Left renal pelvis (tissue), 4 donors: ENCODE data around the gene RELT. TPM values are rescaled to one million over a fixed set of nuclear protein-coding genes. Genes with fewer than 3 reads are reported as not detected.

Experiments
- DNase-seq, 4 donors: peaks; one replicate each; pipeline ENCODE4 v3.0.0-alpha.2; 2013; ENCODE audit warnings: low read depth in 4 of 4, low spot score in 3 of 4
- polyA plus RNA-seq, 4 donors: library from polyadenylated mRNA; unstranded; fragments of 120-200 nt; gene quantifications; one replicate each; pipeline ENCODE4 v1.2.1, GENCODE V29; 2013; ENCODE audit not compliant: insufficient read length in 4 of 4

RELT gene
- polyA plus RNA-seq, 4 donors = 2.2 to 4.9 (median 2.8) TPM

- no peak for DNase-seq
Observed at GRCh38 chr11:73401217-73401923, 25.2 kb downstream of the RELT start.

- no peak for DNase-seq
Observed at GRCh38 chr11:73401924-73402833, 26.0 kb downstream of the RELT start.

DNA sequence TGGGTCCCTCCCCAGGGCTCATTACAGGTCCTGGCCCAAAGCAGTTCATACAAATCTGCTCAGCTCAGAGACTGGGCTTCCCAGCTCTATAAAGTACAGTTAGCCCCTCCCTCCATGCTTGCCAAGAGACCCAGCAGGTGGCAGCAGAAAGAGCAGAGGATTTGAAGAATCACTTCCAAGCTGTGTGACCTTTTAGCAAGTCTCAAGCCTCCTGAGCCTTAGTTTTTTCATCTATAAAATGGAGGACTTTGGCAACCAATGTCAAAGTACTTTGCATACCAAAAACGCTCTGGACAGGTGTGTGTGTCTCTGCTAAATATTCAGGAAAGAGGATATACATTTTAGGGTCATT lies 26.6 kb downstream of the RELT start:
- DNase-seq = no peak

- DNase-seq = no peak
Observed at GRCh38 chr11:73403541-73403940, 27.3 kb downstream of the RELT start.

- peak in 1 of 4 donors; percentile 50 for DNase-seq
Observed at GRCh38 chr11:73404048-73404447, 27.8 kb downstream of the RELT start.

DNA sequence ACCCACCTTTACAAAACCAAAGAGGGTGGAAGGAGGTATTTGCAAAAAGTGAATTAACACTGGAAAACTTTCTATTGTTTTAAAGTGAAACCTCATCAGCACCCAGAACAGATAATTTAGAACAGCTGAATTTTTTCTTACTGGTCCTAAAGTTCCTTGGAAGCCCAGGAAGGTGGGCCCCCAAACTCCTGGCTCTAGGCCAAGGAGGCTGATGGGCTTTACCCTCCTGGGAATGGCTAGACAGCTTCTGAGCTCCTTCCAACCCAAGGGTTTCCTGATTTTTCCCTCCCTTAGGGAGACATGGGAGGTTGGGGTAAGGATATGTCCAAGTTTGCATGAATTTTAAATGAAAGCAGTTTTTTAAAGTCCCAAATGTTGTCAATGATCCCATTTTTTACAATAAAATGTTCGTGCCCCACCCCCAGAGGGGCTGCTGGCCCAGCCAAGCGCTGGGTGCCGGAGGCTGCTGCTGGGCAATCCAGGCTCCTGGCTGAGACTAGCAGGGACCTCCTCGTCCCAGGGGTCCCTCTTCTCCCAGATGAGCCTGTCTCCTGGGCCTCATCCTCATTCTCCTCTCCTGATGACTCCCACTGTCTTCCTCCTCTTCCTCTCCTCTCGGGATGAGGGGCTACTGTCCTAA lies 28.4 kb downstream of the RELT start:
- no peak for DNase-seq

GRCh38 chr11:73405146-73405510 lies 28.9 kb downstream of the RELT start:
- DNase-seq = no peak

GRCh38 chr11:73406131-73406530 lies 29.9 kb downstream of the RELT start:
- no peak for DNase-seq

GRCh38 chr11:73406619-73407018 lies 30.4 kb downstream of the RELT start:
- no peak for DNase-seq

GRCh38 chr11:73409431-73409830 lies 33.2 kb downstream of the RELT start:
- no peak for DNase-seq

DNA sequence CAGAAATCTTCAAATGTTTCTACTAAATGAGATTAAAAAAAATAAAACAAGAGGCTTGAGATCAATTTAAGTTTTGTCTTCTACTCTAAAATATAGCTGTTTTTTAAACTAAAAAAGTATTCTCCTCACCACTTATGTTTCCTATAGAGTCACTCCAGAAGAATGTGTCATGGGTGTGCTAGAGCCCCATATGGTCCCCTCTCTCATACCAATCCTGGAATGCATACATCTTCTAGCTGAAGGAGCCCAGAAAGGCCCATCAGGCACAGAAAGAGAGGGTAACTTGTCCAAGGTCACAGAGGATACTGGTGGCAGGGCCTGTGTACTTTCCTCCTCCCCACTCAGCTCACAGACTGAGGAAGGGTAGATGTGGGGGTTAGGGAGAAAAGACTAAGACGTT lies 34.4 kb downstream of the RELT start:
- DNase-seq = no peak

- no peak for DNase-seq
Observed at GRCh38 chr11:73411031-73411430, 34.8 kb downstream of the RELT start.

DNA sequence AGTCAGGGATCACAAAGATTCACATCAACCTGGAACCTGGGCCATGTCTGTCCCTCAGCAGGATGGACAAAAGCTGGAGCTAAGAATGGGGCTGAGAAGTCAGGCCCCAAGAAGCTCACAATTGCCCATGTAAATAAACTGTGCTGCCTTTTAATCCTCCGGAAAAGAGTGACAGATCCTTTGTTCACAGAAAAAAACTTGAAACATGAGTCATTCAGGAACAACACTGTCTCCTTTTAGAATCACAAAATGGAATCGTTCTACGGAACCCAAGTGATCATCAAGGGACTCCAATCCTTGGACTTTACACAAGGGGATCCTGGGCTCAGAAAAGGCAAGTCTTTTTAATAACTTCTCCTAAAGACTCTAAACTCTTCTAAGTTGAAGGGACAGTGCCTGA lies 36.1 kb downstream of the RELT start:
- DNase-seq = no peak

DNA sequence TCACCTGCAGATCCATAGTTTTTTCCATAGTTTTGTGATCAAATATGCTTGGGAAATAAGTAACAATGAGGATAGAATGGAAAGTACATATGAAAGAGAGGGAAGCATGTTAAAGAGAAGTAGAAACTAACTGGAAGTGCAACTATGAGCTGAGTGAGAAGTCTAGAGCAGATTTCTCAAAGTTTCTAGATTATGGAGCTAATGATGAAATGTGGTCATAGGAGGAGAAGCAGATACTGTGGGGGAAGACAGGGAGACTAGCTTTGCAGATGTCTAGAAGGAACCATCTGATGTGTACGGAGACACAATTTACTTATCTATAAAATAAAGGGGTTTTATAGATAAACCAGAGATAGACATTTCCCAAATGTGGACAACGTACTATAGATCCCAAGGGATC lies 37.1 kb downstream of the RELT start:
- DNase-seq = no peak

DNA sequence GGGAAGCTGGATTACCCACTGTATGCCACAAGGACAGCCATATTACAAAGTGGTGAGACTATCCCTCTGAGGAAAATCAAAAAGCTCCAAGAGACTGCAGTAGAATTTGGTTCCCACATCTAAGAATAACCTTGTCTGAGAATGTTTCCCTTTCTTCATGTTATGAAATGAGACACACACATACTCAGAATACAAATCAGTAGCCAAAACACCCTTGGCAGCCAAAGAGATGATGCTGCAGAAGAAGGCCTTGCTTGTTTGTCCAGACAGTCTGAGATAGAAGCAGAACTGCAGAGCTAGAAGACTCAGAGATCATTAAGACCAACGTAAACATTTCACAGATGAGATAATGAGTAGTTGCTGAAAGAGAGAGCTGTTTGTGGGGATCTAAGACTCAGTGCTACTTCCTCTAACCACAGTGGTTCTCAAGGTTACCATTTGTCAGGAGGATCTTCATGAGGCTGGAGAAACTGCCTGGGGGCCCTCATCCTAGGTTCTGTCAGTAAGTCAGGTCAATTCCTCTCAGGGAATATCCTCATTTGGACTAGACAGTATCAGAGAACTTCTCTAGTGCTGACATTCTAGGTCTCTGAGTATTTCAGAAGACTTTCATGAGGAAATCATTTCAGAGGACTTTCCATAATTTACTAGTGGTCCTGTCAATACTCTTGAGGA lies 38.9 kb downstream of the RELT start:
- DNase-seq = no peak

DNA sequence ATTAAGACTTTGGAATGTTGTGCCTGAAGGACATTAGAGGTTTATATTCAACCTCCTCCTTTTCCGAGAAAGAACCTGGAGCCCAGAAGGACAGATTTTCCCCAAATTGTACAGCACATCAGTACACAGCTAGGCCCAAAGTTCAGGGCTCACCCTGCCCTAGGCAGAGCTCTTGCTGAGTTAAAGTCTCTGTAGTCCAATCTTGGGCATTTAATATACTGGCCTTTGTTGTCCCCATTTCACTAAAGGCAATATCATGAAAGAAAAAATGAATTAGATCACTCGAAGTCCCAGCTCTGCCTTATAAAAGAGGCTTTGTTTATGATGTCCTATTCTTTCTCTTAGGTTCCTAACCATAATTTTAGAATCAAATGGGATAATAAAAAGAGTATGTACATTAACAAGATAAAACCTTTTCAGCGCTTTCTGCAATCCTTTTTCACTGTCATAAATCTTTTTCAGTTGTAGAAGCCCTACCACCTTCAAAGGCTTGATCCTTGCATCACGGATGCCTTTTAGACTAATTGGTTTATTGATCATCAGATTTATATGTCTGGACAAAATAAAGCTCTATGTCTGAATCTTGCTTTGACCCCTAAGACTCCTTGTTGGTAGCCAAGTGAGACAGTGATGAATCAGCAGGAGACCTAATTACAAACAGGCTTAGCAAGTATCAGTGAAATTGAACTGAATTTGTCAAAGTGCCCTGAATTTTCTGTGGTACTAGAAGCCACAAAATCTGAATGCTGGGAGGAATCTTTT lies 39.8 kb downstream of the RELT start:
- DNase-seq = no peak

- DNase-seq = no peak
Observed at GRCh38 chr11:73416786-73417185, 40.6 kb downstream of the RELT start.

DNA sequence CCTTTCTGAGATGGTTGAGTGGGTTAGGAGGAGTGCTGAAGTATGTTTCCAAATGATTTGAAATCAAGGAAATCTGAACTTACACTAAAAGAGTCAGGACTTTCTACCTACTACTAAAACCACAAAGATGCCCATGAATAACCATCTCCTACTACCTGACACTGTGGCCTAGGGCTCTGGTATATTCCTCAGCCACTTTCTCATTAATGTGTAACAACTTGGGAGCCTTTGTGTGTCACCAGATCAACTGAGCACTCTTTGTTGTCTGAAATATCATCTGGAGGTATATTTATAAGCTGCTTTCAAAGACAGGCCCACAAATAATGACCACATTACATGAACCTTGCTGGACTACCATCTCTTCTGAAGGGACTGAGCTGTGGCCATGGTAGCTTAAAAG lies 43.9 kb downstream of the RELT start:
- no peak for DNase-seq

GRCh38 chr11:73422886-73423285 lies 46.7 kb downstream of the RELT start:
- no peak for DNase-seq

DNA sequence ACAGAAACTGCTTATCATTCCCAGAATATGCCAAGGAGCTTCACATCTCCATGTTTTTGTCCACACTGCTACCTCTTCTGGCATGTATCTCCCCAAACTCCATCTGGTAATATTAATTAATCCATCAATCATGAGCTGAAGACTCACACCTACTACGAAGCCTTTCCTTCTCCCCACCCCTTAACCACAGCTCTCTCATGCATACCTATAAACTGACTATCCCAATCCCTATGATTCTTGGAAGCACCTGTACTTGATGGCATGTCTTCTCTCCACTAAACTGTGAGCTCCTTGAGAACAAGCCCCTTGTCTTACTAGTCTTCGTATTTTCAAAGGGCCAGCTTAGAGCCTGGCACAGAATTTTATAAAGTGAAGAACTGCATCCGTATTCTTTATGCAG lies 47.3 kb downstream of the RELT start:
- DNase-seq = no peak
